NCI-H1694 (cell line): ENCODE data around the gene RALGPS1.

Source experiments
- DNase-seq: peaks from one replicate; lab custom pipeline; 2025; lab: John Stamatoyannopoulos, UW

The RALGPS1 gene

DNA sequence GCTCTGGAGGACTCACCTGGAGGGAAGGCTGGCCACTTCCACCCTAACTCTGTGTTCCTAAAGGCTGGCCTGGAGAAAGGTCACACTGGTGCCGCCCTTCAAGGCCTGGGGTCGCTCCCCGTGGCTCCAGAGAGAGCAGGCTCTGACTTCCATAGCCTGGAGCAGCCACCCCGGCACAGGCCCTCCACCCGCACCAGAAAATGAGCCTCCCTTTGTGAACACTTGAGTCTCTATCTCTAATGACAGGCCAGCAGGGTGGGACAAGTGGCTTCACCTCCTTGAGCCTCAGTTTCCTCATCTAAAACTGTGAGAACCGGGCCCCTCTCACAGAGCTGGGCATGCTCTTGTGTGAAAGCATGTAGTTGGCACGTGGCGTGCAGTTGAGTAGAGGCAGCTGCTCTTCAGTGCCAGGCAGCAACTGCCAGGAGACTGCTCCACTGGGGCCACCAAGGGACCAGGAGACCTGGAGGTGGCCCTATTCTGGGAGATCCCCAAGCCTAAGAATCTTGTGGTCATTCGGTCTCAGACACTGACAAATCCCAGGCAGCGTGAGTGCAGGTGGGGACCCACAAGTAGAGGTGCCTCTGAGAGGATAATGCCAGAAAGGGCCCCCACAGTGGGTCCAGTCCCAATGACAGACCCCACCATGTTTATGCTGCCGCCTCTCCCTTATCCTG, 293.3 kb downstream of the RALGPS1 start:
- DNase-seq, result no peak

DNA sequence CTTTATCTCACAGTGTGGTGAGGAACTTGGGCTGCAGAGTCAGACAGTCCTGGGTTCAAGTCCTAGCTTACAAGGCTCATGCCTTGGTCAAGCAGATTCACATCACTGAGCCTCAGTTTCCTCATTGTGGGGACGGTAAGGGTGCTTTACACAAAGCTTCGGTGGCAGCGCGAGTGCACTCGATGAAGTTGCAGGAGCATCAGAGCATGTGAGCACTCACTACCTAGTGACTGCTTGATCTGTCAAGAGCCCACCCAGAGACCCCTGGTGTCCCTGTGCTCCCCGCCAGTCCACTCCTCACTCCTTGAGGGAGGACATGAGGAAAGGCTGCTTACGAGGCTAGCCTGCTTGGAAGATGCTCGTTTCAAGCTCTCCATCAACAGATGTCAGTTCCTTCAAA, 293.8 kb downstream of the RALGPS1 start:
- no peak for DNase-seq

DNA sequence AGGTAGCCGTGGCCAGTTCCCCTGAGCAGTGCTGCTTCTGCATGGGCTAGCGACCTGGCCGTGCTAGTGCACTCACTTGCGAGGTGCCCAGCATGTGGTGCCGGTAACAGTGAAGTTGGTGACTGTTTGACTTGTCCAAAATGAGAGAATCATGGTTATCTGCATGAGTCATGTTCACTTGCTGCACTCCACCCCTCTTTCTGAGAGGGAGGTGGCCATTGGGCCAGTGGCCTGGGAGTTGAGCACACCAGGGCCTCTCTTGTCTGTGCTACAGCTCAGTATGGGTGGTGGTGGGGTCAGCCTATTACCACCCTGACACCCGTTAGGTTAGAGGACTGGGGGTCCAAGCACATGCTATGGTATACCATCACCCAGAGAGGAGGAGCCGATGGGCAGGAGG, 294.6 kb downstream of the RALGPS1 start:
- DNase-seq, result no peak

DNA sequence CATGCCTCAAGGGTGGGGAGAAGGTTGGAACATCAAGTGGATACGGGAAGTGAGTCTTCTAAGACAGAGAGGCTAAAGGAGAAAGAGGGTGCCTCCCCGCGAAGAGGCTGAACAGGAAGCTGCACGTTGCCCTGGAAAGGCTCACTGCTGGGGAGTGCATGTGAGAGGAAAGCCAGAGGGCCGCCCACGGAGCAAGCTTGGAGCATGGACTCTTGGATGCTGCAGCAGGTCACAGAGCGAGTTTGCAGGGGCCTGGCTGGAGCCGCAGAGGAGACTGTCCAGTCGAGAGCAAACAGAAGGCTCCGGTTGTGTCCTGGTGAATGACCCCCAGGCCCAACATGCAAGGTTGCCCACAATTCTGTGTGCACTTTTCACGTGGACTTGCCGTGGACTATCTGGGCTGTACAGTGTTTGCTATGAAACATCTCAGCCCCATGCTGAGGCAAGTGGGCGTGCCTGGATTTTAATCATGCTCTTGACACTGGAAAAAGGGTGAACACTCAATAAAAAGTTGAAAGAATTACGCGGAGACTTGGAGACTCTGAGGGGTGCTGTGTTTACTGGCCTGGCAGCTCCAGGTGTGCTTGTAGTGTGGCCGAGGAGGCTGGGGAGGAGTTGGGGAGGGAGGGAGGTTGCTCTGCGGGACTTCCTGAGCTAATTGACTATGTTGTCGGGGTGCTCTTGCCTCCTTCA, 295.5 kb downstream of the RALGPS1 start:
- no peak for DNase-seq

DNA sequence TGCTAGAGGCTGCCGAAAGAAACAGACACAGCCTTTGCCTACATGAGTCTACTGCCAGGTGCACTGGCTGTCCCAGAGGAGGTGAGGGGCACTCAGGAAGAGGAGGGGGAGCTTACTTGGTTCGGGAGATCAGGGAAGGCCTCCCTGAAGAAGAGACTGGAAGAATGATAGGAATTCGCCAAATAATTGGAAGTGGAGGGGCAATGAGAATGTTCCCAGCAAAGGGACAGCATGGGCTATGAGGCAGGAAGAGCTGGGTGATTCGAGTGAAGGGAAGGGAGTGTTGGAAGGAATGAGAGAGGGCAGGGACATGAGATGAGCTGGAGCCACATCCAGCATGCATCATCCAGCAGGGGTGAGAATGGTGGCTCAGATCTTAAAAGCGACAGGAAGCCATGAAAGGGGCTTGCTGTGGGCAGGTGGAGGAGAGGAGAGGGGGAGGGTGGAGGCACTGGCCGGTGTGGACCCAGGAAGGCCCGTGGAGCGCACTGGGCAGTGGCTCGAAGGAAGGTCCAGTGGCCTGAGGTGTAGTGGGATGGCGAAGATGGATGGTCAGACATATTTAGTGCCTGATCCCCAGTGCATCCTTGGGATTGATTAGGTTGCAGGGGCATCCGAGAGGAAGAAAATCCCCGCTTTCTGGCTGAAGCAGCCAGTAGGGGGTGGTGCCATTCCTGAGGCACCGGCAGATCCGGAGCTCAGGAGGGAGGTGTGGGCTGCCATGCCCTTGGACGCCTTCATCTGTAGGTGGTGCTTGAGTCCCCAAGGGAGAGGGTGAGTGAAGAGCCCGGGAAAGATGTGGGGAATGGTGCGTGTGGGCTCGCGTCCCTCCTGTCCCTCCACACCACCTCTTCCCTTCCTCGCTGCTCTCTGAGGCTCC, 296.5 kb downstream of the RALGPS1 start:
- no peak for DNase-seq

DNA sequence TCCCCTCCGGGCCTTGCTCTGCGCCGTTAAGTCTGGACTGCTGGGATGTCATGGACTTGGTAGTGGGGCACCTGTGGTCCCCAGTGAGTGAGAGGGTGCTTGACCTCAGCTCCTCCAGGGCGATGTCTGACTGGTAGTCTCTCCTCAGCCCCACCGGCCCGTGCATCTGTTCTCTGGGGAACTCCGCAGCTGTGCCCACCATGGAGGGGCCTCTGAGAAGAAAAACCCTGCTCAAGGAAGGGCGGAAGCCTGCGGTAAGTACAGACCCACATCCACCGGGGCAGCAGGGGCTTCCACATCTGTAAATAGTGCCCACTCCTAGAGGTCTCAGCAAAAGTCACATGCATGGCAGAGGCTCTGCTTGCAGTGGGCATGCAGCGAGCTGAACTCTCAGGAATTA, 297.4 kb downstream of the RALGPS1 start:
- no peak for DNase-seq

DNA sequence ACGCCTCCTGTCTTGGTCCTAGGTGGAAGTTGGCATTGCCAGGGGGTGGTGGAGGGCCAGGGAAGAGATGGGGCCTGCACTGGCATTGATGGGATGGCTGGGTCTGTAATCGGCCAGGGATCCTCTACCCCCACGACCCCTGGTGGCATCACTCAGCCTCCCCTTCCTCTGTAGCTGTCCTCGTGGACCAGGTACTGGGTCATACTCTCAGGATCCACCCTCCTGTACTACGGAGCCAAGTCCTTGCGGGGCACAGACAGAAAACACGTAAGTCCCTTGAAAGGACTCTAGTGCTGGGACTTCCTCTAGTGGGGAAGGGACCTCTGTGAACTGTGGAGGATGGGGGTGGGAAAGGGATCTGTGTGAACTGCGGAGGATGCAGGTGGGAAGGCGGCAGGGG, 297.9 kb downstream of the RALGPS1 start:
- DNase-seq, result no peak

DNA sequence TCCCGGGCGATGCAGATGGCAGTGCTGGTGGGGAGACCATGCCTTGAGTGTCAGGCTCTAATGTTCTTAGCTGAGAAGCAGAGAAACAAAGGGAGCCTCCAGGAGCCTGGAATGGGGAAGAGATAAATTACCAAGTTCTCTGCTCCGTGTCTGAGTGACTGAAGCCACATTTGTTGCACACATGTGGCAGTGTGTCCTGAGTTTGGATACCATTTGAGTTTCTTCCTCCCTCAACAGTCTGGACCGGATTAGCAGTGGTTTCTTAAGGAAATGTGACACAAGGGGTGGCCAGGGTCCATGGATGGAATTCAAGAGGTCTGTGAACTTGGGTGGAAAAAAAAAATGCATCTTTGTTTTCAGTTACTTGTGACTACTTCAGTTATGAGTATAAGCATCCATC, 299.3 kb downstream of the RALGPS1 start:
- no peak for DNase-seq

DNA sequence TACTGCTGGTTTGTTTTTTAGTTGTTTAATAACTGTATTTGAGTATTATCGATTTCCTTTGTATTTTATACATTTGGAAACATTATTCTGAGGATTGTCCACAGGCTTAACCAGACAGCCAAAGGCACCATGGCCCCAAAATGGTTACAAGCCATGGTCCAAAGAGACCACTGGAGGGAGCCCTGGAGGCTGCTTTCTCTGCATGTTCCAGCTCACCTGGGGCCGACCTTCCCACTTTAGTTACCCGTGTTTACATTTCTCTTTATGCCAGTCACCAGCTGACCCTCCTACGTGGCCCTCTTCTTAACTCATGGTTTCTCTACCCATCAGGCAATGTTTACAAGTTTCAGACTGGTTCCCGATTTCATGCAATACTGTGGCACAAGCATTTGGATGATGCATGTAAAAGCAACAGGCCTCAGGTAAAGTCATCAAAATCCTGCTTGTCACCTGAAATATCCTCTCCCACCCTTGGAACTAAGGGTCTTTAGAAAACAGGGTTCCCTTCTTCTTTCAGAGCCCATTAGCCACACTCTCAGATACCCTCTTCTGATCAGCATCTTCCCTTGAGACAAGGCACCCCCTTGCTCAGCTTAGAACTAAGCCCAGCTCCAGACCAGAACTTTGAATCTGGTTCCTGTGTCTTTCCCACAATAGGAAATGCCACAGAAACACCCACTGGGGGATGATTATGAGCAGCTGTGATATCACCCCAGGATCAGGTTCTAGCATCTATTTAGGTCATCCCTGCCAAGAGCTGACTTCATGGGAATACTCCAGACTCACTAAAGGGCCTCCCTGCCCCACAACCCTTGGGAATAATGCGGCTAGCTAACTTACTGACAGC, 300.1 kb downstream of the RALGPS1 start:
- DNase-seq, result peak; percentile 37

DNA sequence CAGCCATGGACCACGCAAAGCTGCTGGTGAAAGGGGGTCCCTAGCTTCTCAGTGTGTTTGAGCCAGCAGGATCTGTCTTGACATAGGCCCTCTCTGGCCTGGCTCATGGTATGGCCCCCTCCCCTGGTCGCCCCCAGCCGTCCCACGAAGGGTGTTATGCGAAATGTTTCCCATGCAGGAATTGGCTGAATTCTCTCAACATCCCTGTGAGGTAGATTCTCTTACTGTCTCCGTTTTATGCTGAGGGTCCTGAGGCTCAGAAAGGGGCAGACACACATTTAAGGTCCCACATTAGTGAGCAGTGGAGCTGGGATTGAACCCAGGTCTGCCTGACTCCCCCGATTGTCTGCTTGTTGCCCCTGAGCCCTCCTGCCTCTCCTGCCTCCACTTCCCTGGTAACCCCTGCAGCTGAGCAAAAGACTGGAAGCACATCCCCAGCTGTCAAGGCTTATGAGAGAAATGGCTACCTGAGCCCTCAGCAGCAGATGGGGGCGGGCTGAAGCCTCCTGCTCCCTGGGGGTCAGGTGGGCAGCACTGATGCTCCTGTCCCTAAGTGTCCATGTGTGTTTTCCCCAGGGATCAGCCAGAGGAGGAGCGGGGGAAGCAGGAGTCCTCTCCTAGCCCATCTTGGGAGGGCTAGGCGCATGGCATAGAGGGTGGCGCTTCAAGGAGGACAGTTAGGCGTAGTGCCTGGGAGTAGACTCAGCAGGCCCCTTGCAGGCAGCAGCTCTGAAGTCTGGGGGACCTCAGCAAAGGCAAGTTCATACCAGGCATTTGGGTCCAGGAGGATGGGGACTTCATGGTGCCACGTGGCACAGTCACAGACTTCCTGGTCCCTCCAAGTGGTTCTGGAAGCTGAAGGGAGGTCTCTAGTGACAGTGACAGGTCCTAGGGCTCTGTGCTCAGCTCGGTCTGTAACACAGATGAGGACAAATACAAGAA, 301.0 kb downstream of the RALGPS1 start:
- DNase-seq, result no peak

DNA sequence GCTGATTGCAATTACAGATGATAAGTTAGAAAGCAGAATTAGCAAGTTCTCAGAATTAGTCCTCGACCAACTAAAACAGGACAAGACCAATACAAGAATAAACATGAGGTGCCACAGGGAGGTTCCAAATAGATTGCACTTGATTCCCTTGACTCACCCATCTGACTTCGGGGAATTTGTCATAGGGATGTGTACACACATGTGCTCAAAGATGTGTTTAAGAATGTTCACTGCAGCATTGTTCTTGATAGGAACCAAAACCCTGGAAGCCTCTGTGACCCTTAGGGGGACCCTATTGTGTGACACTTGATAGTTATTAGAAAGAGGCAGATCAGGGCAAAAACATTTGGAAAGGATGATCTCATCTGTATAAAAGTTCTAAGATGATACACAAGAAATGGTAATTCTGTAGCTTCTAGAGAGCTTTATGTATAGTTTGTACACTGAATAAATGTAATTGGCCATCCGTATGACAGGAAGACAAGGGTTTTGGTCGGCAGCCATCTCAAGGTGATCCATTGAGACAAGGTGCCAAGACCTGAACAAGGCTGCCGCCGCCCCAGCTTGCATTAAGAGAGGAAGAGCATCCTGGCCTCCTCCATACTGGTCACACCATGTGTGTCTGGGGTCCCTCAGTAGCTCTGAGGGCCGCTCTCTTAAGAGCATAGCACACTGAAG, 301.8 kb downstream of the RALGPS1 start:
- no peak for DNase-seq

DNA sequence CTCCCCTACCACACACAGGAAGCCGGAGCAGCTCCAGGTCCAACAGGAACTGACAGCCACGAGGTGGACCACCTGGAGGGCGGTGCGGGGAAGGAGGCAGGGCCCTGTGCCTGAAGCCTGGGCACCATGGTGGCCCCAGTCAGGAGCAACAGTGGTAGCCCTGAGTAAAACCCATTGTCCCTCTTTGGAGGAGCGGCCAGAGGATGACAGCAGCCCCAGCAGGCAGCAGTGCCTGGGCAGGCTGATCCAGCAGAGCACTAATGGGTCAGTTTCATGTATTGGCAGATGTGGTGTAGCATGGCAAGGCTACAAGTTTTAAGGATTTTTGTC, 302.3 kb downstream of the RALGPS1 start:
- no peak for DNase-seq

DNA sequence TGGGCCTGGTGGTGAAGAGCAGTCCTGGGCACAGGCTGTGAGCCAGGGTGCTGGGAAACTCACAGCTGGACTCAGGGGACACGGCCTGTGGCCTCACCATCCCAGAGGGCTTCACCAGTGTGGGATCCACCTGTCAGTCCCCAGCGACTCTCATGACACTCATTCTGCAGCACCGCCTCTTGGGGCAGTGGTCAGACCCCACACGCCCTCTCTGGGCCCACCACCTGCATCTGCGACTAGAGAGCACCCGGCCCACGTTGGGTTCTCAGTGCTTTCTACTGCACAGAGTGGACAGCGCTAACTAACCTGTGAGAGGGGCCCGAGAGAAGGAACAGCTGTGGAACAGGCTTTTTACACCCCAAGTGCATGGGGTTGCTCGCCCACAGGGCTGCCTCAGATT, 304.2 kb downstream of the RALGPS1 start:
- DNase-seq, result no peak

DNA sequence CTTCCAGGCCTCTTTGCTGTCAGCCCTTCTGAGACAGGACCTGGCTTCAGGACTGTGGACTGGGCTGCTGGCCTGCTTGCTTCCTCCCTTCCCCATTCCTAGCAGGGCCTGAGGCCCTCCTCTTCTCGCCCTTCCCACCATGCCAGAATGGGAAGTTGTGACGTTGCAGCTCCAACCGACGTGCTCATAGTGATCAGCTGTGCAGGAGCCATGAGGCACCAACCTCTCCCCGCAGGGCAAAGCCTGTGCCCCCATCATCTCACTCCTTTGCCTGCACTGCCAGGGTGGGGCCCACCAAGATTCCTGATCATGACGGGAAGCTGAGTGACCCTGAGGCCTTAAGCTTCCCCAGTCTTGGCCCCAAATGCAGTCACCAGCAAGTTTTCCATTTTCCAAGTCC, 304.9 kb downstream of the RALGPS1 start:
- no peak for DNase-seq

DNA sequence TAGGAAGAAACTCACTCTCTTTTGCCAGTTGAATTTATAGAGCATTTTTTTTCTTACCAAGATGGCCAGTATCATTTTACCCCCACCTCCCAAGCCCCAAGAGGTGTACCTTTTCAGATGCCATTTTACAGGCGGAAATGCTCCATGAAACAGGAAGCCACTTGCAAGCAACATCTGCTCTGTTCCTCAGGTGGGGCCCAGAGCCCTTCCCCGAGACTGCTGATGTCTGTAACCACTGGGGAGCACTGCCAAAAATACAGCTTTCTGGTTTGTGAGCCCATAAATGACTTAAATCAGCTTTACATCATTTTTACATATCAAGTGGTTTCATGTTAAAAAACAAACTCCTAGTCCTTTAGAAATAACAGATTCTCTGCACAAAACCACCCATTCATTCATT, 307.1 kb downstream of the RALGPS1 start:
- DNase-seq, result no peak

DNA sequence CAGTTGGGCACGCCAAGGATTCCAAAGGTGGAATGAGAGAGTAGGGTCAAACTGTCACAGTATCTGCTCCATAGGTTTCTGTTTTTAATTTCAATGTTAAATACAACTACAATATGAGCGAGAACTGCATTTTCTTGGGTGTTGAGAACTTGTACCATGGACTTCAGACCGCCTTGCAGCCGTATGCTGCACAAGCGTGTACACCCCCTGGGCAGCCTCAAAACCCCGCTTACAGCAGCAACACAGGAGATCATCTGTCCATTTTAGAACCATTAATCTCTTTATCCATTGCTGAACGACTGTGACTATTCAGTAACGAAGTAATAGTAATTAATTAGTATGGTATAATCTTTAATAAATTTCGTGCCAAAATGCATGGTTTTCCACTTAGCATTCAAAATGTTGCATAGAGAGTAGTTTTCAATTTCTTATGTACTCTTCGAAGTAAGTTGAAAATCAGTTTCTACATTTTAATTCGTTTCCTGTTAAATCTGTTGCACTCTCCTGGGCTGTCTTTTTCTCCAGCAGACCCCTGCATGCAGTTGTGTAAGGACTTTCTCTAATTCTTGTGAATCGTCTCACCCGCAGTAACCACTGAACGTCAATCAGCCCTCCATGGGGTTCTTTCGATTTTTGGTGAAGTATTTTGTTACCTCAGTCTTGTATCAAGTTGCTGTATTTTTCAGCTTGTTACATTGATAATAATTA, 308.0 kb downstream of the RALGPS1 start:
- DNase-seq, result no peak

DNA sequence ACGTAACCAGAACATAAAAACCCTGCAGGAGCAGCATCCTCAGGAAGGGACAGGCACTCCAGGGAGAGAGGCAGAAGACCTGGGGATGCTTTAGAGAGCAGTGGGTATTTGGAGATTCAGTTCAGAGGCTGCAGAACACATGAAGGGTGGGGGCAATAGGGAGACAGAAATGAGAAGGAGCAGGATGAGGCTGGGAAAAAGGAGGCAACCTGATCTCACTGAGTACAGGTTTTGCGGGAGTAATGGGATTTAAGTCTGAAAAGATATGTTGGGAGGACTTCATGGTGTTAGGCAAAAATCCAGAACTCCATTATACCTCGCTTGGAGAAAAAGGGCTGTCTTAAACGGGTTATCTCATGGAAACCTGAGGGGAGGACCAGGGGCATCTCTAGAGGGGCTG, 308.7 kb downstream of the RALGPS1 start:
- no peak for DNase-seq

DNA sequence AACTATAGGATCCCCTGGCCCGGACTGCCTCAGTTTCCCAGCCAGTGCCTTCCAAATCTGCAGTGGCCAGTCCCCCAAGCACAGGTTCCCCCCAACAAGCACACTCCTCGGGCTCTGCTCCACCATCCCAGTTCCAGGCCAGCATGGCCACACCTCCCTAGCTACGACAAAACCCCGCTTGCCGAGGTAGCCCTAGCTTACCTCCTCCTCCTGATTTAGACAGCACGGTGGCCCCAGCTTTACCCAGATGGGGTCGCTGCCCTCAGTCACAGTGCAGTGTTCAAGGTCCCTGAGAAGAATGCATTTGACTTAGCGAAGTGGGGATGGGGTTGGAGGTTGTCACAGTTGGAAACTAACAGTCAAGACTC, 309.2 kb downstream of the RALGPS1 start:
- DNase-seq, result no peak

DNA sequence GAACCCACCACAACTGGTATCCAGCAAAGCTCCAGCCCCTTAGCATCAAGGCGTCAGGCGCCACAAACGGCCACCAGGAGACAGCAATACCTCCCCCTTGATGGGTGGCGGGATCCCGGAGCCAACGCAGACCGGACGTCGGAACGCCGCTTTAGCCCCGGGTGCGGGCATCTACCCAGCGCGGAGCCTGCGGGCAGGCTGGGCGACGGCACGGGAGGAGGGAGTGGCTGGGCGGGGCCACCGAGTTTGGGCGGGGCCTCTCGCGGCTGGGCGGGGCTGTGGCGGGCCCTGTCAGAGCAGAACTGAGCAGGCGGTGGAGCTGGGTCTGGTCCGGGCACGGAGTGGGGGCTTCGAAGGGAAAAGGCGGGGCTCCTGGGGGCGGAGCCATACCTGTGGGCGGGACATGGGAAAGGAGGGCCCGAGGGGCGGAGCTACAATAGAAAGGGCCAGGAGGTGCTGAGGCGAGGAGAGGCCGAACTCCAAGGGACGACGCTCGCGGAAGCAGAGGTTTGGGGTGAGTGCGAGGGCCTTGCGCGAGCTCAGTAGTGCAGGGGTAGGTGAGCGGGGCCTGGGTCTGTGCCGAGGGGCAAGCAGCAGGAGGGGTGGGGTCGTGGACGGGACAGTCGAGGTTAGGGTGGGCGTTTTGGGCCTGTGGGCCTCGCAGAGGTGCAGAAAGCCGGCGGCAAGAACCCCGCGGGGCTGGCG, 309.7 kb downstream of the RALGPS1 start:
- DNase-seq, result peak; percentile 62
